ENCODE data around the gene TFB1M. TPM values are rescaled to one million over a fixed set of nuclear protein-coding genes. Genes with fewer than 3 reads are reported as not detected.

Gene TFB1M
- total RNA-seq, 2 donors from 2014 or later, result 10.7 to 14.1 TPM

DNA sequence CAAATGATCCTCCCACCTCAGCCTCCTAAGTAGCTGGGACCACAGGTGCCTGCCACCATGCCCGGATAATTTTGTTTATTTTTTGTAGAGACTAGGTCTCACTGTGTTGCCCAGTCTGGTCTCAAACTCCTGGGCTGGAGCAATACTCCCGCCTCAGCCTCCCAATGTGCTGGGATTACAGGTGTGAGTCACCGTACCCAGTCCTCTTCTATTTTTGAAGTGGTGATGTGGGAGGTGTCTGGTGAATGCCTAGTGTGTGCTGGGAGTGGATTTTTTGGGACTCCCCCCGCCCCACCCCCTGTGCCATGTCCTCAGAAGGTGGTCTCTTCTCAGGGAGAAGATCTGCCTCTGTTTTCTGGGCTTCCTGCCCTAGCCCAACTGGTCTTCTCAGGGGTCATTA is 98.4 kb downstream of the TFB1M start:
- WGBS, result 96% methylated on average over 4 of the region's 4 CpGs
- TF ChIP-seq, protein P1, sequence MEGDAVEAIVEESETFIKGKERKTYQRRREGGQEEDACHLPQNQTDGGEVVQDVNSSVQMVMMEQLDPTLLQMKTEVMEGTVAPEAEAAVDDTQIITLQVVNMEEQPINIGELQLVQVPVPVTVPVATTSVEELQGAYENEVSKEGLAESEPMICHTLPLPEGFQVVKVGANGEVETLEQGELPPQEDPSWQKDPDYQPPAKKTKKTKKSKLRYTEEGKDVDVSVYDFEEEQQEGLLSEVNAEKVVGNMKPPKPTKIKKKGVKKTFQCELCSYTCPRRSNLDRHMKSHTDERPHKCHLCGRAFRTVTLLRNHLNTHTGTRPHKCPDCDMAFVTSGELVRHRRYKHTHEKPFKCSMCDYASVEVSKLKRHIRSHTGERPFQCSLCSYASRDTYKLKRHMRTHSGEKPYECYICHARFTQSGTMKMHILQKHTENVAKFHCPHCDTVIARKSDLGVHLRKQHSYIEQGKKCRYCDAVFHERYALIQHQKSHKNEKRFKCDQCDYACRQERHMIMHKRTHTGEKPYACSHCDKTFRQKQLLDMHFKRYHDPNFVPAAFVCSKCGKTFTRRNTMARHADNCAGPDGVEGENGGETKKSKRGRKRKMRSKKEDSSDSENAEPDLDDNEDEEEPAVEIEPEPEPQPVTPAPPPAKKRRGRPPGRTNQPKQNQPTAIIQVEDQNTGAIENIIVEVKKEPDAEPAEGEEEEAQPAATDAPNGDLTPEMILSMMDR (IDR thresholded peaks at IDR 0.05), result no peak
- no peak for TF ChIP-seq POLR2AphosphoS5 (IDR thresholded peaks at IDR 0.05)
- TF ChIP-seq POLR2A (IDR thresholded peaks at IDR 0.05), result no peak
- H3K27me3 ChIP-seq (replicated peaks; ENCODE audit: insufficient read depth), result no peaks in the 10 kb centered on the region
- H3K9me3 ChIP-seq, result no peaks in the 10 kb centered on the region
- no peak overlapping the region for H3K27ac ChIP-seq
- H3K36me3 ChIP-seq, result no peaks in the 10 kb centered on the region
- intact Hi-C loops (cut with DNase I), result no loop called here
- H3K4me1 ChIP-seq (replicated peaks), result no peaks in the 10 kb centered on the region
- DNase-seq (ENCODE audit: low spot score), result no peak
- H3K4me3 ChIP-seq, result no peak overlapping the region

DNA sequence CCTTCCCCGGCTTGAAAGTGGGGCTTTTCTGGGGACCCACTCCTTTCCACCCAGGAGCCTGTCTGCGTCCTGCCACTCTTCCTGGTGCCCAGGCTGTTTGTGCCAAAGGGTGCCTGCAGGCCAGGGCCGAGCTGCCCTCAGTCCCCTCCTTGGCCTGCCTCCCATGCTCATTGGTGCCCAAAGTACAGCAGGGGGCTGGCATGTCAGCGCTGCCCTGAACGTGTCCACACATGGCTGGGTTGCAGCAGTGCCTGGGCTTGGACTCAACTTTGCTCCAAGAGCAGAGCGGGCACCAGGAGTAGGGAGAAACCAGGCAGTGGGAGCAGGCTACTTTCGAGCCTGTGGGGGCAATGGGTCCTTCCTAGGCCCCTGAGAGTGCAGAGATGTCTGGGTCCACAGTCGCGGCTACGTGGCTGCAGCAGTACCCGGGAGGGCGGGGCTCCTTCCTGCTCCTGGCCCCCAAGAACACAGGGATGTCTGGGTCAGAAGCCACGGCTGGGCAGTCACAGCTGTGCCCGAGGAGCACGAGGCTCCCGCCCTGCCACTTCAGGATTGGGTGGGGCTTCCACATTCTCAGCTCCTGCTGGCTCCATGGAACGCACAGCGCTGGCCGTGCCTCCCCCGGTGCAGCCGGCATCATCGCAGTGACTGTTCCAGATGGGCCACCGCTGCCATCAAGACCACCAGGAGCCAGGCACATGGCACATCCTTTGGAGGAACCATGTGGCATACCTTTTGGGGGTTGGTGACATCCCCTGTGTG is 100.5 kb downstream of the TFB1M start:
- Histone ChIP-seq H3K27ac (no peak overlapping the region), H3K4me1 (replicated peaks) (no peaks in the 10 kb centered on the region), H3K27me3 (replicated peaks; ENCODE audit: insufficient read depth) (no peaks in the 10 kb centered on the region), H3K36me3 (no peaks in the 10 kb centered on the region), H3K4me3 (no peak overlapping the region), H3K9me3 (no peaks in the 10 kb centered on the region)
- DNase-seq (ENCODE audit: low spot score), result no peak
- intact Hi-C loops (cut with DNase I), result no loop called here
- 82% methylated on average over 22 of the region's 23 CpGs for WGBS
- TF ChIP-seq POLR2A (IDR thresholded peaks at IDR 0.05) (no peak), POLR2AphosphoS5 (IDR thresholded peaks at IDR 0.05) (no peak)
- TF ChIP-seq, protein P1 (IDR thresholded peaks at IDR 0.05), result no peak

DNA sequence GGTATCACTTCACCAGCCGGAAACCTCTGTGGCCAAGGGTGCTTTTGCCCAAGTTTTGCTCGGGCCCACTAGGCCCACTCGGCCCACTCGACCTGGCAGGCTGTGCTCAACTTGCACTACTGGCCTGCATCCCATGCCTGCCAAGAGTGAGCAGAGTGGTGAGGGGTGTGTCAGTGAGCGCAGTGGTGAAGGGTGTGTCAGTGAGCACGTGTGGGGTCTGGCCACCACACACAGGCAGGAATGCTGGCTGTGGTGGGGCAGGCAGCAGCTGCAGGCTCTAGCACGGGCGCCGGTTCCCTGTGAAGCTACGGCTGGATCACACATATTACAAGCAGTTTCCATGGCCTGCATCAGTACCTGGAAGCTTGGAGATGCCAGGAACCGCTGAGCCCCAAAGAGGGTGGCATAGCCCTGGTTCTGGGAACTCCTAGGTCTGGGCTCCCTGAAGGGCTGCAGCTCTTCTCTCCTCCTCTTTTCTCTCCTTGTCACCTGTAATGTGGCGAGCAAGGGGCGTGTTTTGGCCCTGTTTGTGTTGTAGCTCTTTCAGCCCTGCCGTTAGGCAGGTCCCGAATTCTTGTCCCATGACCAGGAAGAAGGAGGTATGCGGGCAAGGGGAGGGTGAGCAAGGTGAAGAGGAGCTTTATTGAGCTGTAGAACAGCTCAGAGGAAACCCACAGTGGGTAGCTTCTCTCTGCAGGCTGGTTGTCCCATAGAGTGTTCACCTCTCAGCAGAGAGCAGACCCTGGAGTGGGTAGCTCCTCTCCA is 101.5 kb downstream of the TFB1M start:
- no peaks in the 10 kb centered on the region for H3K36me3 ChIP-seq
- TF ChIP-seq, protein P1 (IDR thresholded peaks at IDR 0.05), result no peak
- TF ChIP-seq POLR2AphosphoS5 (IDR thresholded peaks at IDR 0.05) (no peak), POLR2A (IDR thresholded peaks at IDR 0.05) (no peak)
- H3K27ac ChIP-seq, result no peak overlapping the region
- no peaks in the 10 kb centered on the region for H3K27me3 ChIP-seq (replicated peaks; ENCODE audit: insufficient read depth)
- intact Hi-C loops (cut with DNase I), result no loop called here
- H3K4me3 ChIP-seq, result no peak overlapping the region
- no peak for DNase-seq (ENCODE audit: low spot score)
- no peaks in the 10 kb centered on the region for H3K9me3 ChIP-seq
- 85% methylated on average over 16 of the region's 16 CpGs for WGBS
- no peaks in the 10 kb centered on the region for H3K4me1 ChIP-seq (replicated peaks)

DNA sequence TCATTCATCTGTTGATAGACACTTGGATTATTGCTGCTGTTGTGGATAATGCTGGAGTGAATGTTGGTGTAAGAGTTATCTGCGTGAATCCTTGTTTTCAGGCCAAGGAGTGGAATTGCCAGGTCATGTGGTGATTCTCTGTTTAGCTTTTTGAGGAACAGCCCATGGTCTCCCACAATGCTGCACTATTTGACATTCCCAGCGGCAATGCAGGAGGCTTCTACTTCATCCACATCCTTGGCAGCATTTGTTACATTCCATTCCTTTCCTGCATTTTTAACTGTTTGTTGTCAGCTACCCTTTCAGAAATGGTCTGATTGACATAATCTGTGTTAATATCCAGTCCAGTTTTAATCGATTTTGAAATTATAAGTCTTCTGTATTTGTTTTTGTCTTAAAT is 102.2 kb downstream of the TFB1M start:
- no peaks in the 10 kb centered on the region for H3K27me3 ChIP-seq (replicated peaks; ENCODE audit: insufficient read depth)
- no peaks in the 10 kb centered on the region for H3K4me1 ChIP-seq (replicated peaks)

More for the DNA sequence above, 102.2 kb downstream of the TFB1M start:
- H3K27ac ChIP-seq, result no peak overlapping the region
- intact Hi-C loops (cut with DNase I), result no loop called here
- DNase-seq (ENCODE audit: low spot score), result no peak
- no peaks in the 10 kb centered on the region for H3K36me3 ChIP-seq
- H3K4me3 ChIP-seq, result no peak overlapping the region
- 80% methylated on average over 3 of the region's 3 CpGs for WGBS
- TF ChIP-seq POLR2AphosphoS5 (IDR thresholded peaks at IDR 0.05), result no peak
- no peak for TF ChIP-seq POLR2A (IDR thresholded peaks at IDR 0.05)
- TF ChIP-seq, protein P1 (IDR thresholded peaks at IDR 0.05), result no peak
- no peaks in the 10 kb centered on the region for H3K9me3 ChIP-seq
